ENCODE results near the gene AMN. TPM values are rescaled to one million over a fixed set of nuclear protein-coding genes. Genes with fewer than 3 reads are reported as not detected.

The AMN gene
- total RNA-seq, 1 donor from 2014 or later: 0.06 TPM

DNA sequence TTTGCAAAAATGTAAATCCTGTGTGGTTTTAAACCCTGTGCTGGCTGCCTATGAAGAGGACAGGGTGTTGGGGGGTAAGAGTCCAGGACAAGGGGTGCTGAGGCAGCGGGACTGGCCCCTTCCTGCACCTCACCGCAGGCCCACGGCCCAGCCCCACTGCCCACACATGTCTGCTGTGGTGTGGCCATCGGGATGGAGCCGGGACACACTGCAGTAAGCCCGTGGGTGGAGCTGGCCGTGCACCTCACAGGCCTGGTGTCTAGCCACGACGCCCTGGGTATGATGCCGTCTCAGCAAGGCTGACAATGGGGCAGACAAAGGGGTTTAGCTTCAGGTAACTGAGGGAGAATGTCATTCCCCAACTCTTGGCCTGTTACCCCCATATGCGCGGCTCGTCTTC lies 19.6 kb downstream of the AMN start:
- TF ChIP-seq, protein P1, sequence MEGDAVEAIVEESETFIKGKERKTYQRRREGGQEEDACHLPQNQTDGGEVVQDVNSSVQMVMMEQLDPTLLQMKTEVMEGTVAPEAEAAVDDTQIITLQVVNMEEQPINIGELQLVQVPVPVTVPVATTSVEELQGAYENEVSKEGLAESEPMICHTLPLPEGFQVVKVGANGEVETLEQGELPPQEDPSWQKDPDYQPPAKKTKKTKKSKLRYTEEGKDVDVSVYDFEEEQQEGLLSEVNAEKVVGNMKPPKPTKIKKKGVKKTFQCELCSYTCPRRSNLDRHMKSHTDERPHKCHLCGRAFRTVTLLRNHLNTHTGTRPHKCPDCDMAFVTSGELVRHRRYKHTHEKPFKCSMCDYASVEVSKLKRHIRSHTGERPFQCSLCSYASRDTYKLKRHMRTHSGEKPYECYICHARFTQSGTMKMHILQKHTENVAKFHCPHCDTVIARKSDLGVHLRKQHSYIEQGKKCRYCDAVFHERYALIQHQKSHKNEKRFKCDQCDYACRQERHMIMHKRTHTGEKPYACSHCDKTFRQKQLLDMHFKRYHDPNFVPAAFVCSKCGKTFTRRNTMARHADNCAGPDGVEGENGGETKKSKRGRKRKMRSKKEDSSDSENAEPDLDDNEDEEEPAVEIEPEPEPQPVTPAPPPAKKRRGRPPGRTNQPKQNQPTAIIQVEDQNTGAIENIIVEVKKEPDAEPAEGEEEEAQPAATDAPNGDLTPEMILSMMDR (conservative IDR thresholded peaks at IDR 0.05; ENCODE audit: low read depth, low read length): no peak
- DNase-seq (ENCODE audit: low read depth): no peak
- H3K4me3 ChIP-seq (ENCODE audit: low read depth, low read length): no peak overlapping the region

DNA sequence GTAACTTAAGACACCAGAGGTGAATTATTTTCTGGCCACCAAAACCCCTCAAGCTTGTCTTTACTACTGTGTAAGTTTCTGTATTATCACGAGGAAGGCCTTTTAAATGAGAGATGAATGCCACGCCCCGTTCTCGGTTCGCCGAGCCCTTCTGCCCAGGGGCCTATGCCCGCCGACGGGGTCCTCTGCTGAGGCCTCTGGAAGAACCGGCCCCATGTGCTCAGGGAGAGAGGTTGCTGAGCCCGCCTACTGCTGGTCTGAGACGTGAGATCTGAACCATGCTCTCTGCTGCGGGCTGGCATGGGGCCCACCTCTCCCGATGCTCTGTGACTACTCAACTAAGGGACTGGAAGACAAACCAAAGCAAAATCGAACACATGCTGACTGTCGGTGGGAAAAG lies 21.0 kb downstream of the AMN start:
- TF ChIP-seq, protein P1 (conservative IDR thresholded peaks at IDR 0.05; ENCODE audit: low read depth, low read length): no peak
- no peak overlapping the region for H3K4me3 ChIP-seq (ENCODE audit: low read depth, low read length)
- DNase-seq (ENCODE audit: low read depth): no peak

DNA sequence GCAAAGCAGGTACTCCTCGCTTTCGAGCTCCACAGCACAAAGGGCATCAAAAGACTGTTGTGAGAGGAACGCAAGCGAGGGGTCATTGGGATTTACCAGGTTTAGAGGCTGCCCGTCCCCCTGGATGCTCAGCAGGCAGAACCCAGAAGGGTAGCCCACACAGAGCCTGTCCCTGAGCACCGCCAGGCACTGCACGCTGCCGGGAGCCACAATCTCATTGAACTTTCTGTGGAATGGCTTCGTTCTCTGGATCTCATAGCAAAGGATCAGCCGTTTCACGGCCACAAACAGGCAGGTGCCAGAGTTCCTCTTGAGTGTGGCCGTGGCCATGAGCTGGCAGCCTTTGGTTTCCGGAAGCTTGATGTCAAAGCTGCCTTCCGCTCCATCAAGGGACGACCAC lies 21.5 kb downstream of the AMN start:
- TF ChIP-seq, protein P1 (conservative IDR thresholded peaks at IDR 0.05; ENCODE audit: low read depth, low read length): no peak
- DNase-seq (ENCODE audit: low read depth): no peak
- H3K4me3 ChIP-seq (ENCODE audit: low read depth, low read length): no peak overlapping the region

DNA sequence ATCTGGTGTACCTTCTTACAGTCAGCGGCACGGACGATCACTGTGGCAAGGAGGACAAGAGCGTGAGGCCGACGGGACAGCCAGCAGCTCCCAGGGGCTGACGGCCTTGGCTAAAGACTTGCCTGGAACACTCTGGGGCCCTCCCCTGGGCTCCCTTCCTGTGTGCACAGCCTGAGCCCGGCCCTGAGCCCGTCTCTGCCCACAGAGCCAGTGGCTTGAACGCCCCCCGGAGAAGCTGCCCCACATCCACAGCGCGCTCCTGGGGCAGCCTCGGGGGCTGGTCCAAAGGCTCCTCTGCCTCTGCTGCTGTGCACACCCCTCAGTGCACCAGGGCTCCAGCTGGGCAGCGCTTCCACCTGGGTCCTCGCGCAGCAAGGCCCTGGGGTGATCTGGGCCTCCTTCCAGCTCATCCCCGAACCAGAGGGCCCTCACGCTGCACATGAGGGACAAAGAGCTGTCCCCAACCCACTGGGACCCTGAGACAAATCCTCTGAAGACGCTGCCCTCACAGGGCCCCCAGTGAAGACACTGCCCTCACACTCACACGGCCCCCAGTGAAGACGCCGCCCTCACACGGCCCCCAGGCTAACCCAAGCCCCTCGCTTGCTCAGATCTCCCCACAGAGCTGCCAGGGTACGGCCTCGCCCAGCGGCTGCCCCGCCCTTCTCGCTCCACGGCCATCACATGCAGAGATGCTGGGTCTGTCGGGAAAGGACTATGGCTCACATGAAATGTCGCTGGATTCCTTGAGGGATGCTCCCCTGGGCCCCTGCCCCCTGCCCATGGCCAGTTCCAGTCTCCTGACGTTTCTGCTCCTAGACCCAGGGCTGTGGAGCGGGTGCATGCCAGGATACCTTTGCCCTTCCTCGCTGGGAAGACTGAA lies 22.2 kb downstream of the AMN start:
- DNase-seq (ENCODE audit: low read depth): no peak
- no peak overlapping the region for H3K4me3 ChIP-seq (ENCODE audit: low read depth, low read length)
- TF ChIP-seq, protein P1 (conservative IDR thresholded peaks at IDR 0.05; ENCODE audit: low read depth, low read length): no peak

DNA sequence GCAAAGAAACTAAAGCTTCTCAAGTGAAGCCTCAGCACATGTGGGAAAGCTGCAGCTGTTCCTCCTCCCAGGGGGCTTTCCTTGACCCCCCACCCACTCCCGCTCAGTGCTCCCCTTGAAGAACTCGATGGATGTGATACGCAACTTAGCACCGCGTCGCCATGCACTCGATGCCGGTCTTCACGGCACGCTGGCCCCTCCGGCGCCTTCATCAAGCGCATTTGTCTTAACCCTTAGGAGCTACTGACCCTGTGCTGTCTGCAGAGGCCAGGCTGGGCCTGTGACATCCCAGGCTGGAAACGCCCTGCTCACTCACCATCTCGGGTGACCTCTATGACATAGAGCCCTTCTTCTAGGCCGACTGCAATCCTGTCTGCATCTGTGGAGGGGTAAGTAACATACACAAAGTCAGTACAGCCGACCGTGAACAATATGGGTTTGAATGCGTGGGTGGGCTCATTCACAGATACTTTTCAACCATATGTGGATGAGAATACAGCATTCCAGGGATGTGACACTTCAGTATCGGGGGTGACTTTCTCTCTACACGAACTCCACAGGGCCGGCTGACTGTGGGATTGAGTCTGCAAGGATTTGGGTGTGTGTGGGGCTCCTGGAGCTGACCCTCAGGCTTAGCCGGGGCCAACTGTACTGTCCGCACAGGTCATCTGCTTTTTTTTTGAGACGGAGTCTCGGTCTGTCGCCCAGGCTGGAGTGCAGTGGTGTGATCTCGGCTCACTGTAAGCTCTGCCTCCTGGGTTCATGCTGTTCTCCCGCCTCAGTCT lies 23.1 kb downstream of the AMN start:
- TF ChIP-seq, protein P1 (conservative IDR thresholded peaks at IDR 0.05; ENCODE audit: low read depth, low read length): no peak

DNA sequence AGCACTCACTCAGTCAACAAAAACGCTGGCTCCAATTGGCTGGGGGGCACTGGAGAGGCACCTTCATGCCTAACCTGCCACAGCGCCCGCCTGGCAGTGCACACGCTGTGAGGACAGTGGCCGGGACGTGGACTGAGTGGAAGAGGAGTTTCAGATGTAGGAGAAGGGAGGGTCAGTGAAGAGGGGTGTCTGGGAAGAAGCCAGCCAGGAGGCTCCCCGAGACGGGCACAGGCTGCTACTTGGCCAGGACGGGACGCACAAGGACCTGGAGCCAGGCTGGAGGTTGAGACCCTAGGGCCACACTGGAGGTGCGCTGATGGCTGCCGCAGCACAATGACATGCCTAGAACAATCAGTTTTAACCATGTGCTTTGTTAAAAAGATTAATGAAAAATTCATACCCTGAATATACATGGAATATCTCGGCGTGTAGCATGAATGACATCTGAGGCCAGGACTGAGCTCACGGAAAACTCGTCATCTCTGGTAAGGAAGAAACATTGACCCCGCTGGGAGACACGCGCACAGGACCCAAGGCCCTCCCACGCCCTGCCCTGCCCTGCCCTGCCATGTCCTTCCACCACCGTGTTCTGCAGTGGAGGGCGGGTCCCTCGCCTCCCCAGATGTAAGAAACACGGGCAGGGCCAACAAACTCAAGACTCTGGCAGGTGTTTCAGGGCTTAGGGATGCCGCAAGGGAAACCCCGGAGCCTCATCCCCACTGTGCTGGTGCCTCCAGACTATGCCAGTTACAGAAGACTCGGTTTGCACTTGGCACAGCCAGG lies 25.0 kb downstream of the AMN start:
- H3K4me3 ChIP-seq (ENCODE audit: low read depth, low read length): no peak overlapping the region
- DNase-seq (ENCODE audit: low read depth): no peak
- TF ChIP-seq, protein P1 (conservative IDR thresholded peaks at IDR 0.05; ENCODE audit: low read depth, low read length): no peak

More for the DNA sequence above, 23.1 kb downstream of the AMN start:
- no peak for DNase-seq (ENCODE audit: low read depth)
- no peak overlapping the region for H3K4me3 ChIP-seq (ENCODE audit: low read depth, low read length)

Measured in epithelial cell of proximal tubule (primary cell).